Measurements from ENCODE around the gene SERPINB2.

Gene SERPINB2

DNA sequence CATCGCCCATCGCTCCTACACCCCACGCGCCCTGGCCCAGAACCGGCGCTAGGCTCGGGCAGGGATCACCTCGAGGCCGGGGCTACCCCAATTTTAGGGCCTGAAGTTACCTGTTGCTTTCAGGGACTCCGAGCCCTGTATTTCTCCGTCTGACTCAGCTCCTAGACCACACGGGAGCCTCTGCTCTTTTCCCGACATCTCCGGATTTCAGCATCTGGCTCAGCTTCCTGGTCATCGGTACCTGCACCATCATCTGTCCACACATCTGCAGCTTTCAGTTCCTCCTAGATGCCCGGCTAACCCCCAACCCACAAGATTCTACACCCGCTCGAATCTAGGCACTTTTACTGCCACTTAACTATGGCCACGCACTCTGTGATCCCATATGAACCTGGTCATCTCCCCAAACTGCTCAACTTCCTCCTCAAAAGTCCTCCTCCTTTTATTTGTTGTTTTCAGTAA is 49.5 kb downstream of the SERPINB2 start:
- TF ChIP-seq CREB1 (IDR thresholded peaks at IDR 0.05; ENCODE audit: low read depth) (no peak), YY1 (IDR thresholded peaks at IDR 0.05; ENCODE audit: low read depth) (no peak), EP300 (IDR thresholded peaks at IDR 0.05; ENCODE audit: borderline replicate concordance) (no peak), RAD21 (IDR thresholded peaks at IDR 0.05; ENCODE audit: low read depth) (no peak), TAF1 (IDR thresholded peaks at IDR 0.05; ENCODE audit: low read depth) (no peak), NFIC (IDR thresholded peaks at IDR 0.05) (no peak), TEAD4 (IDR thresholded peaks at IDR 0.05) (no peak), CEBPB (IDR thresholded peaks at IDR 0.05) (no peak)
- TF ChIP-seq, protein P1, sequence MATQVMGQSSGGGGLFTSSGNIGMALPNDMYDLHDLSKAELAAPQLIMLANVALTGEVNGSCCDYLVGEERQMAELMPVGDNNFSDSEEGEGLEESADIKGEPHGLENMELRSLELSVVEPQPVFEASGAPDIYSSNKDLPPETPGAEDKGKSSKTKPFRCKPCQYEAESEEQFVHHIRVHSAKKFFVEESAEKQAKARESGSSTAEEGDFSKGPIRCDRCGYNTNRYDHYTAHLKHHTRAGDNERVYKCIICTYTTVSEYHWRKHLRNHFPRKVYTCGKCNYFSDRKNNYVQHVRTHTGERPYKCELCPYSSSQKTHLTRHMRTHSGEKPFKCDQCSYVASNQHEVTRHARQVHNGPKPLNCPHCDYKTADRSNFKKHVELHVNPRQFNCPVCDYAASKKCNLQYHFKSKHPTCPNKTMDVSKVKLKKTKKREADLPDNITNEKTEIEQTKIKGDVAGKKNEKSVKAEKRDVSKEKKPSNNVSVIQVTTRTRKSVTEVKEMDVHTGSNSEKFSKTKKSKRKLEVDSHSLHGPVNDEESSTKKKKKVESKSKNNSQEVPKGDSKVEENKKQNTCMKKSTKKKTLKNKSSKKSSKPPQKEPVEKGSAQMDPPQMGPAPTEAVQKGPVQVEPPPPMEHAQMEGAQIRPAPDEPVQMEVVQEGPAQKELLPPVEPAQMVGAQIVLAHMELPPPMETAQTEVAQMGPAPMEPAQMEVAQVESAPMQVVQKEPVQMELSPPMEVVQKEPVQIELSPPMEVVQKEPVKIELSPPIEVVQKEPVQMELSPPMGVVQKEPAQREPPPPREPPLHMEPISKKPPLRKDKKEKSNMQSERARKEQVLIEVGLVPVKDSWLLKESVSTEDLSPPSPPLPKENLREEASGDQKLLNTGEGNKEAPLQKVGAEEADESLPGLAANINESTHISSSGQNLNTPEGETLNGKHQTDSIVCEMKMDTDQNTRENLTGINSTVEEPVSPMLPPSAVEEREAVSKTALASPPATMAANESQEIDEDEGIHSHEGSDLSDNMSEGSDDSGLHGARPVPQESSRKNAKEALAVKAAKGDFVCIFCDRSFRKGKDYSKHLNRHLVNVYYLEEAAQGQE (IDR thresholded peaks at IDR 0.05; ENCODE audit: low read depth): no peak
- TF ChIP-seq, protein P2, sequence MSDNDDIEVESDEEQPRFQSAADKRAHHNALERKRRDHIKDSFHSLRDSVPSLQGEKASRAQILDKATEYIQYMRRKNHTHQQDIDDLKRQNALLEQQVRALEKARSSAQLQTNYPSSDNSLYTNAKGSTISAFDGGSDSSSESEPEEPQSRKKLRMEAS (IDR thresholded peaks at IDR 0.05): no peak

DNA sequence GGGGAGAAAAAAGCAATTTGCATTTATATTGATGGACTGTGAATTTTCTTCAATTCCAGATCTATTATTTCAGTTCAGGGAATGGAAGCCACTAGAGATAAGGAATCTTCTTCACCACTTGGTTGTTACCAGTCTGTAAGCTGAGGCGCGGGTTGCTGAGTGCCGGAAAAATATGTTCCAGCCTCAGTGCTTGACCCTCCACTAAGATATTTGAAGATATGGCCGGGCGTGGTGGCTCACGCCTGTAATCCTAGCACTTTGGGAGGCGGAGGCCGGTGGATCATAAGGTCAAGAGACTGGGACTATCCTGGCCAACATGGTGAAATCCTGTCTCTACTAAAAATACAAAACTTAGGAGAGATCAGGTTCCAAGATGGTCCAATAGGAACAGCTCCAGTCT is 52.5 kb downstream of the SERPINB2 start:
- TF ChIP-seq TCF12 (IDR thresholded peaks at IDR 0.05; ENCODE audit: low read depth): no peak
- TF ChIP-seq NFIC (IDR thresholded peaks at IDR 0.05): no peak
- TF ChIP-seq, protein P1 (IDR thresholded peaks at IDR 0.05; ENCODE audit: low read depth): no peak
- TF ChIP-seq YY1 (IDR thresholded peaks at IDR 0.05; ENCODE audit: low read depth): no peak
- no peak for TF ChIP-seq CEBPB (IDR thresholded peaks at IDR 0.05)
- no peak for TF ChIP-seq FOXM1 (IDR thresholded peaks at IDR 0.05; ENCODE audit: borderline replicate concordance, low read depth)
- TF ChIP-seq TEAD4 (IDR thresholded peaks at IDR 0.05): no peak
- no peak for TF ChIP-seq EP300 (IDR thresholded peaks at IDR 0.05; ENCODE audit: borderline replicate concordance)
- TF ChIP-seq, protein P2 (IDR thresholded peaks at IDR 0.05): no peak
- no peak for TF ChIP-seq EGR1 (IDR thresholded peaks at IDR 0.05)
- no peak for TF ChIP-seq CREB1 (IDR thresholded peaks at IDR 0.05; ENCODE audit: low read depth)
- TF ChIP-seq, protein P3, sequence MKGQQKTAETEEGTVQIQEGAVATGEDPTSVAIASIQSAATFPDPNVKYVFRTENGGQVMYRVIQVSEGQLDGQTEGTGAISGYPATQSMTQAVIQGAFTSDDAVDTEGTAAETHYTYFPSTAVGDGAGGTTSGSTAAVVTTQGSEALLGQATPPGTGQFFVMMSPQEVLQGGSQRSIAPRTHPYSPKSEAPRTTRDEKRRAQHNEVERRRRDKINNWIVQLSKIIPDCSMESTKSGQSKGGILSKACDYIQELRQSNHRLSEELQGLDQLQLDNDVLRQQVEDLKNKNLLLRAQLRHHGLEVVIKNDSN (IDR thresholded peaks at IDR 0.05): no peak
- TF ChIP-seq RAD21 (IDR thresholded peaks at IDR 0.05; ENCODE audit: low read depth): no peak
- TF ChIP-seq TAF1 (IDR thresholded peaks at IDR 0.05; ENCODE audit: low read depth): no peak
- no peak for TF ChIP-seq ZBTB7A (IDR thresholded peaks at IDR 0.05; ENCODE audit: low read depth)

DNA sequence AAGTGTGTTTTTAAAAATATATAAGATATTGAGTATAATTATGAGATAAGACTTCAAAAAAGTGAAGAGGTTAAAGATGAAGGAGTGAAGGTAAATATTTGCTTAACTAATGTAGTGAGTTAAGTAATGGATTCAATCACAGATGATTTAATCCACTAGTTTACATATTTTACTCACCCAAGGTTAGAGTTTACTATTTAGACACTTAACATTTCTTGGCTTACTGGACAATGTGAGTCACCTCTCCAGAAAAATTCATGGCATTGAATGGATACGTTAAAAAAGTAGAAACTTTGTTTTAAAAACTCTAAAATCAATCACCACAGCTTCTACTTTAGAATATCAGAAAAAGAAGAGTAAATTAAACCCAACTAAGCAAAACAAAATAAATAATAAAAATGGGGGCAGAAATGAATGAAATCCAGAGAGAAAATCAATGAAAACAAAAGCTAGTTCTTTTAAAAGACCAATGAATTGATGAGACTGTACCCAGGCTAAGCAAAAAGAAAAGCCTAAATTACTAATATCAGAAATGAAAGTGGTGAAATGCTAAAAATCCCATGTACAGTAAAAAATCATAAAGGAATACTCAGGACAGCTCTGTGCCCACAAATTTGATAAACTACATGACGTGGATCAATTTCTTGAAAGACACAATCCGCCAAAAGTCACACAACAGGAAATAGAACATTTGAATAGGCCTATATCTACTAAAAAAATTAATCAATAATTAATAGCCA is 59.7 kb downstream of the SERPINB2 start:
- TF ChIP-seq TCF12 (IDR thresholded peaks at IDR 0.05; ENCODE audit: low read depth) (no peak), TEAD4 (IDR thresholded peaks at IDR 0.05) (no peak), CREB1 (IDR thresholded peaks at IDR 0.05; ENCODE audit: low read depth) (no peak), RAD21 (IDR thresholded peaks at IDR 0.05; ENCODE audit: low read depth) (no peak), CEBPB (IDR thresholded peaks at IDR 0.05) (no peak), EGR1 (IDR thresholded peaks at IDR 0.05) (no peak), NFIC (IDR thresholded peaks at IDR 0.05) (no peak), ZBTB7A (IDR thresholded peaks at IDR 0.05; ENCODE audit: low read depth) (no peak), EP300 (IDR thresholded peaks at IDR 0.05; ENCODE audit: borderline replicate concordance) (no peak), TAF1 (IDR thresholded peaks at IDR 0.05; ENCODE audit: low read depth) (no peak)
- TF ChIP-seq, protein P1 (IDR thresholded peaks at IDR 0.05; ENCODE audit: low read depth): no peak
- TF ChIP-seq, protein P2 (IDR thresholded peaks at IDR 0.05): no peak

DNA sequence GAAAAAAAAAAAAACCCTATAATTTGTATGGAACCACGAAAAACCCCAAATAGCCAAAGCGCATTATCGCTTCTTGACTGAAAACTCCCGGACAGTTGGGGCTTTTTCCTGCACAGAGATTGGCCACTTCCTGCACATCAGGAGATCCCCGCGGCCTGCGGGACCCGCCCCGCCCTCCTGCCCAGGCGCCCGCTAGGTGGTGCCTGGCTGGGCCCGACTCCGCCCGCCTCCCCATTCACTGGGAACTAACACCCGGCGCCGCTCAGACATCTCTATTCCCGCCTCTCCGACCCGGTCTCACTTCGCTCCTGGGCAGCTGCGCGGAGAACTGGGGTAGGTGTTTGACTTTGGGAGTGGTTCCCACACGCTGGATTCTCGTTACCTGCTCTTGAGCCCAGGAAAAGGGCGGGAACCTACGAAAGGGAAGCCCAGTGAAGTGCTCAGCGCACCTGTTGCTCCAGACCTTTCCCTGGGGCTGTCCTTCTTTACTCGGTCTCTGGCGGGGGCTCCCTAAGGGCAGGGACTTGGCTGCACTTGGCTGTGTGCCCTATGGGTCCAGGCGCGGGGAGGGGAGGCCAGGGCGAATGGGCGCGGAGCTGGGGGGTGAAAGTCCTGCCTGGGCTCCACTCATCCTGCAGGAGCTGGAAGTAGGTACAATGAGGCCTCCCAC is 61.7 kb downstream of the SERPINB2 start, which contains the start of gene HMSD:
TSS of gene HMSD (plus strand) at position 234 of the 670 bp plus-strand sequence. CDS start 4,155 bp downstream, outside the sequence.
- TF ChIP-seq EGR1 (IDR thresholded peaks at IDR 0.05): no peak
- no peak for TF ChIP-seq CEBPB (IDR thresholded peaks at IDR 0.05)
- TF ChIP-seq RAD21 (IDR thresholded peaks at IDR 0.05; ENCODE audit: low read depth): no peak
- no peak for TF ChIP-seq TAF1 (IDR thresholded peaks at IDR 0.05; ENCODE audit: low read depth)
- TF ChIP-seq CREB1 (IDR thresholded peaks at IDR 0.05; ENCODE audit: low read depth): no peak
- TF ChIP-seq TCF12 (IDR thresholded peaks at IDR 0.05; ENCODE audit: low read depth): no peak
- TF ChIP-seq, protein P2 (IDR thresholded peaks at IDR 0.05): no peak
- TF ChIP-seq YY1 (IDR thresholded peaks at IDR 0.05; ENCODE audit: low read depth): no peak
- TF ChIP-seq, protein P3 (IDR thresholded peaks at IDR 0.05): no peak
- no peak for TF ChIP-seq TEAD4 (IDR thresholded peaks at IDR 0.05)
- no peak for TF ChIP-seq NFIC (IDR thresholded peaks at IDR 0.05)
- TF ChIP-seq, protein P1 (IDR thresholded peaks at IDR 0.05; ENCODE audit: low read depth): no peak
- no peak for TF ChIP-seq FOXM1 (IDR thresholded peaks at IDR 0.05; ENCODE audit: borderline replicate concordance, low read depth)
- no peak for TF ChIP-seq EP300 (IDR thresholded peaks at IDR 0.05; ENCODE audit: borderline replicate concordance)
